ENCODE data around the gene CDKAL1.

The CDKAL1 gene

DNA sequence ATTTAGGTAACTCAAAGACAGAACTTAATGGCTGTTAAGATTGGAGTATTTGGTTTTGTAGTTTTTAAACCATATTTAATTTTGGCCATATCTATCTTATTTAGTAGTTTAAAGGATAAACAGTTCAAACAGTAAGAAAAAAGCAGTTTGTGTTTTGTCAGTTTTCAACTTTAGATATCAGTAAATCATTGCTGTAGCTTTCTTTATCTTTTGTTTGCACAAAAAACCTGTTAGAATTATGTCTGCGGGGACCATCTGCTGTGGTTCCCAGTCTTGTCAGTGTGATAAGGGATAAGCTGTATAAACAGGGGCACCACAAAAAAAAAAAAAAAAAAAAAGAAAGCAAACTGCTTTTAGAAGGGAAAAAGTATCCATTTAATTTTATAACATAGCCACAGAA, 40.9 kb downstream of the CDKAL1 start:
- no peak for DNase-seq (ENCODE audit: low read depth)
- H3K4me3 ChIP-seq (replicated peaks; ENCODE audit: low read depth, low read length): no peak overlapping the region
- TF ChIP-seq, protein P1, sequence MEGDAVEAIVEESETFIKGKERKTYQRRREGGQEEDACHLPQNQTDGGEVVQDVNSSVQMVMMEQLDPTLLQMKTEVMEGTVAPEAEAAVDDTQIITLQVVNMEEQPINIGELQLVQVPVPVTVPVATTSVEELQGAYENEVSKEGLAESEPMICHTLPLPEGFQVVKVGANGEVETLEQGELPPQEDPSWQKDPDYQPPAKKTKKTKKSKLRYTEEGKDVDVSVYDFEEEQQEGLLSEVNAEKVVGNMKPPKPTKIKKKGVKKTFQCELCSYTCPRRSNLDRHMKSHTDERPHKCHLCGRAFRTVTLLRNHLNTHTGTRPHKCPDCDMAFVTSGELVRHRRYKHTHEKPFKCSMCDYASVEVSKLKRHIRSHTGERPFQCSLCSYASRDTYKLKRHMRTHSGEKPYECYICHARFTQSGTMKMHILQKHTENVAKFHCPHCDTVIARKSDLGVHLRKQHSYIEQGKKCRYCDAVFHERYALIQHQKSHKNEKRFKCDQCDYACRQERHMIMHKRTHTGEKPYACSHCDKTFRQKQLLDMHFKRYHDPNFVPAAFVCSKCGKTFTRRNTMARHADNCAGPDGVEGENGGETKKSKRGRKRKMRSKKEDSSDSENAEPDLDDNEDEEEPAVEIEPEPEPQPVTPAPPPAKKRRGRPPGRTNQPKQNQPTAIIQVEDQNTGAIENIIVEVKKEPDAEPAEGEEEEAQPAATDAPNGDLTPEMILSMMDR (IDR thresholded peaks at IDR 0.05; ENCODE audit: low read length, missing control alignments): no peak

DNA sequence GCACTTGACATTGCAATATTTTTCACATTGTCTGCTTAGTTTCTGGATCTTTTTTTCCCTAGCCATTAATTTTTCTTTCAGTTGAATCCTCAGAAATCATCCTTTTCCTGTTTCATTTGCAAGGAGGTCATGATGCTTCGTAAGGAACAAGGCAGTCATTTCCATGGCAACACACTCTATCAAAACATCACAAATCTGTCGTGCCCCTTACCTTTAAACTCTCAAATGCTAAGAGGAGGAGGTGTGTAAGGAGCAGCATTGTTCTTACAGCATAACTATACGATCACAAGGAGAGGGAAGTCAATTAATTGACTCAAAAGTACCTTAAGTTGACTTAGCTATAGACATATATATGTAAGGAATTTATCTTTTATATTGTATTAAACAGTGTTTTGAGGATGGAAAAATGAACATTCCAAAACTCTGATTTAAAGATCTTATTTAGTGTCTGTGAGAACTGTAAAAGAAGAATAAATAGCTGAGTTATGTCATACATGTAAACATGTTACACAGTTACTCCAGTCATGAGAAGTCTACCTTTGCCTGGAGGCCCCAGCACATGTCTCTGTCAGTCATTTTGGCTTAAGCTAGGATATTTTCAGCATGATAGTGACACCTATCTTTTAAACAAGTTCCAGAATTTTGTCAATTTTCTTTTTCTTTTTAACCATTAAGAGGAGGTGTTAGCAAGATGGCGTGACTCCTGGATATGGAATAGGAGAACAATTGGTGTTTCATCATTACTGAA, 41.6 kb downstream of the CDKAL1 start:
- peak; percentile 31 for DNase-seq (ENCODE audit: low read depth)
- TF ChIP-seq, protein P1 (IDR thresholded peaks at IDR 0.05; ENCODE audit: low read length, missing control alignments): no peak

DNA sequence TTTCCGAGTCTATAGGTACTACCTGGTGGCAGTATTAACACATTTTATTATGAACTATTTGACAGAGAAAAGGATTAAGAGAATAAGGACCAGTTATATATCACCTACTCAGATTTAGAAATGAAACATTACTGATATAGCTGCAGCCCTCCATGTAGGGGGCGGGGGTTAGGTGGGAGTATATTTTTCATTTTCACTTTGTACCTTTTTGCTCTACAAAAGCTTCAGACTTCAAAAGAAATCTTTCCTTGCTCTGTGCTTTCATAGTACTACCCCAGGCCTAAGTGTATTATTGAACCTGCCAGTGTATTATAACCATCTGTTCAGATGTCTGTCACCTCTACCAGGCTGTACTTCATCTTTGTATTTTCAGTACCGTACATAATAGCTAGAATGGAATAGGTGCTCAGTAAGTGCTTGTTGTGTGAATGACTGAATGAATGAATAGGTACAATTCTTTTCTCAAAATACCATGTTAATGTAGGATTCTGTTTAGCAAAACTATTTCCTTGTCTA, 43.0 kb downstream of the CDKAL1 start:
- no peak overlapping the region for H3K4me3 ChIP-seq (replicated peaks; ENCODE audit: low read depth, low read length)
- TF ChIP-seq, protein P1 (IDR thresholded peaks at IDR 0.05; ENCODE audit: low read length, missing control alignments): no peak
- DNase-seq (ENCODE audit: low read depth): no peak

More for the DNA sequence above, 41.6 kb downstream of the CDKAL1 start:
- H3K4me3 ChIP-seq (replicated peaks; ENCODE audit: low read depth, low read length): no peak overlapping the region

DNA sequence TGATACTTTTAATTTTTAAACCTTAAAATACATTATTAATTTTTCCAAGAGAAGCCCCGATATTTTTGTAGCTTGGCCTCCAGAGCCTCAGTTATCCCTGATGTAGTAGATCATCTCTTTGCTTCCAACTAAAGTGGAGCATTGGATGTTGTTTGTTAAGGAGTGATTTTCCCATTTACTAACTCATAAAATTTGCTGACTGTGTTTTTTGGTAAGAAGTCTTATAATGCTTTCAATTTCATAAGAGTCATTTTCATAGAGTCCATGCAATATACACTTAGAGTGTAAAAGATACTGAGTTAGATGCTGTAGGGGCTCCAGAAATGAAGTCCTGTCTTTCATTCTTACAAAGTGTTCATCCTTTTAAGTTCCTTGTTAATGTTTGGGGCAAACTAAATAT, 46.8 kb downstream of the CDKAL1 start:
- TF ChIP-seq, protein P1 (IDR thresholded peaks at IDR 0.05; ENCODE audit: low read length, missing control alignments): no peak
- H3K4me3 ChIP-seq (replicated peaks; ENCODE audit: low read depth, low read length): no peak overlapping the region
- no peak for DNase-seq (ENCODE audit: low read depth)

DNA sequence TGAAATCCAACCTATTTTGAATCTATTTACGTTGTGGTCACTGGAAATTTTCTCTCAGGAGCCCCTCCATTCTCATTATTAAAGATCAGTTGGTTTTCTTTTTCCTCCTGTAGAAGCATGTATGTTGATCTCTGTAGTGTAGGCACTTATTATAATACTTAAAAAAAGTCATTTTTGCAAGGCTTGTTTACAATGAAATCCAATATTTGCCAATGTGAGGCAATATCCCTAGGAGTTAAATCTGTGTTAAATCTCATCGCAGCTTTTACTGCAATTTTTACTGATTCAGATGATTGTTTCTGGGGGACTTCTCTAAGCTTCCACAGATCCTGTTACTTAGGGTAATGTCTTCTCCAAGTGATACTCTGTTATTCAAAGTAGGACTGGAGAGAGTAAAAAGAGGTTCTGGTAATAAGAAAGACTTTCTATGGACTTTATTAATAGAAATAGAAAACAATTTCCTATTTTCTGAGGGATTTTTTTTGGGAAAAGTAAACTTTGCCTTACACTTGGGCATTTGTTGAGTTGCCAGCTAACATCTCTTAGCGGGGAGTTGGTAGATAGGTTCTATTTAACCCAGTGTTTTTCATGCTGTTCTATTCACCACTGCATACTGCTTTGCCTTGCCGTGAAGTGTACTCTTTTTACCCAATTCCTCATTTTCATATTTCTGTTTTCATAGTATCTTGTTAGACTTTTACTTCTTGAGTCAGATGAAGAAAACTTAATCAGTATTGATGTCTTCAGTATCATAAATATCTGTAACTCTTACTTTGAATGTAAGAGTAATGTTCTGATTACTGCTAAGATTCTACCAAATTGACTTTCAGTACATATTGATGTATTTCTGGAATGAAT, 48.6 kb downstream of the CDKAL1 start:
- DNase-seq (ENCODE audit: low read depth): no peak
- H3K4me3 ChIP-seq (replicated peaks; ENCODE audit: low read depth, low read length): no peak overlapping the region
- TF ChIP-seq, protein P1 (IDR thresholded peaks at IDR 0.05; ENCODE audit: low read length, missing control alignments): no peak

DNA sequence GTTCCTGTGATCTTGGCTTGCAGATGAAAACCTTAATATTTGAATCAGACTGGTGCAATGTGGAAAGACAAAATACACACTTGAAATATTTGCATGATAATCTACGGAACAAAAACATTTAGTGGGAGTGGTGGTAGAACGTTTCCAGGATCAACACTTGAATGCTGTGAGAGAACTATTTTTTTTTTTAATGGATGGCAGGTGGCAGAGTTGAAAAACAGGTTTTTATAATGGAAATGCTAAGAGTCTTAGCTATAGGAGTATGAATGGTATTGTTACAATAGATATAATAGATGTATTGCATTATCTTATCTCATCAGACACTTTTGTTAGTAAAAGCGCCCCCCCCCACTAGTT, 49.2 kb downstream of the CDKAL1 start:
- TF ChIP-seq, protein P1 (IDR thresholded peaks at IDR 0.05; ENCODE audit: low read length, missing control alignments): no peak
- no peak overlapping the region for H3K4me3 ChIP-seq (replicated peaks; ENCODE audit: low read depth, low read length)
- DNase-seq (ENCODE audit: low read depth): no peak
